HCT116 (cell line): Measurements from ENCODE around the gene SLC2A9.

ENCODE experiments used
- CTCF ChIP-seq, 3 experiments: fragments of 200-600 bp in 1 of 3; sonication (generic) in 1 of 3; IDR thresholded peaks in 2 of 3; conservative IDR thresholded peaks in 1 of 3; 2 replicates each; pipeline ENCODE4 v1.5.1; 2012 to 2017; ENCODE audit warnings: low read depth in 2 of 3, low read length in 2 of 3, antibody characterized with exemption in 1 of 3, borderline replicate concordance in 1 of 3, control low read depth in 1 of 3, mild to moderate bottlenecking in 1 of 3, mixed read lengths in 1 of 3, mixed run types in 1 of 3, moderate library complexity in 1 of 3; ENCODE audit not compliant: insufficient read depth in 1 of 3
- MAX ChIP-seq: IDR thresholded peaks from 2 replicates; pipeline ENCODE4 v1.6.1; 2012
- ZNF274 ChIP-seq: fragments of 200-500 bp; sonication (Bioruptor generic); IDR thresholded peaks from 2 replicates; pipeline ENCODE4 v1.6.1; 2014; ENCODE audit warnings: mild to moderate bottlenecking, low read depth, low read length, inconsistent platforms

GRCh38 chr4:9929111-9929510 is 92.2 kb downstream of the SLC2A9 start:
- TF ChIP-seq CTCF (IDR thresholded peaks at IDR 0.05 in 2 of 3, conservative IDR thresholded peaks at IDR 0.05 in 1 of 3; ENCODE audit: borderline replicate concordance in 1 of 3, insufficient read depth in 1 of 3, low read depth in 2 of 3, low read length in 2 of 3), result no peak
- no peak for TF ChIP-seq MAX
- no peak for TF ChIP-seq ZNF274
